K562 (cell line): Measurements from ENCODE around the gene MYO18B. TPM values are rescaled to one million over a fixed set of nuclear protein-coding genes. Genes with fewer than 3 reads are reported as not detected.

ENCODE experiments used
- ATAC-seq: fragments of 200-7000 bp; cut with Tn5 transposase; 3 replicates; pipeline ENCODE4 v1.9.1; 2020; ENCODE audit warnings: moderate library complexity
- BruUV-seq: library from RNA; stranded (reverse); fragments of 400-500 nt; replicated peaks from 2 replicates; lab custom pipeline; 2021; lab: Mats Ljungman, UMichigan
- CTCF ChIA-PET: fragments of 300-600 bp; formaldehyde crosslinking; extraction: SDS; loops from one replicate; lab custom pipeline; 2021; ENCODE audit warnings: low intra/inter-chr PET ratio; lab: Yijun Ruan, JAX
- POLR2A ChIA-PET: fragments of 300-600, 350-650 bp; sonication (Branson Sonifier 250); formaldehyde crosslinking; extraction: SDS; loops from one replicate; lab custom pipeline; 2021; ENCODE audit warnings: antibody characterized with exemption, inconsistent platforms; lab: Yijun Ruan, JAX
- DNase-seq, 4 experiments: peaks; one replicate each; pipeline versions ENCODE4 v3.0.0 to v3.0.0-alpha.2; 2011 to 2018; ENCODE audit warnings: low spot score in 3 of 4, mixed read lengths in 3 of 4; ENCODE audit errors: extremely low read depth in 1 of 4
- FAIRE-seq: peaks from 2 replicates; lab custom pipeline; 2011; peaks lifted over from hg19 to GRCh38; lab: Jason Lieb, UNC
- H2AFZ ChIP-seq: 2 replicates; pipeline ENCODE4 v1.6.0; 2011; ENCODE audit warnings: low read depth, low read length, control low read depth, inconsistent platforms
- H3K27ac ChIP-seq: fragments of 200-600 bp; 3 replicates; pipeline ENCODE4 v1.8.0; 2011; ENCODE audit warnings: low read depth, mild to moderate bottlenecking, control low read depth, inconsistent platforms, low read length, moderate library complexity, mixed read lengths; ENCODE audit errors: extremely low read depth
- H3K27me3 ChIP-seq, 2 experiments: fragments of 300-600 bp in 1 of 2; 2 replicates in 1 of 2; 3 replicates in 1 of 2; pipeline versions ENCODE4 v1.6.0 to v1.8.0; 2011; ENCODE audit warnings: inconsistent platforms in 2 of 2, low read length in 2 of 2, mild to moderate bottlenecking in 1 of 2, mixed read lengths in 1 of 2, moderate library complexity in 1 of 2; ENCODE audit not compliant: control insufficient read depth in 2 of 2, insufficient read depth in 2 of 2
- H3K36me3 ChIP-seq: fragments of 300-600 bp; 3 replicates; pipeline ENCODE4 v1.8.0; 2011; ENCODE audit warnings: mild to moderate bottlenecking, low read length, inconsistent platforms; ENCODE audit not compliant: control insufficient read depth, insufficient read depth
- H3K4me1 ChIP-seq, 2 experiments: fragments of 200-600 bp in 1 of 2; replicated peaks in 1 of 2; 2 replicates in 1 of 2; 3 replicates in 1 of 2; pipeline versions ENCODE4 v1.5.1 to v1.8.0; 2011; ENCODE audit warnings: inconsistent platforms in 2 of 2, low read length in 2 of 2, mild to moderate bottlenecking in 1 of 2, mixed read lengths in 1 of 2, moderate library complexity in 1 of 2; ENCODE audit not compliant: control insufficient read depth in 2 of 2, insufficient read depth in 2 of 2
- H3K4me2 ChIP-seq: 2 replicates; pipeline ENCODE4 v1.6.1; 2011; ENCODE audit warnings: low read length, control low read depth, inconsistent platforms, mixed read lengths; ENCODE audit not compliant: insufficient read depth
- H3K4me3 ChIP-seq: fragments of 200-600 bp; sonication (generic), shearing (Covaris generic); 2 replicates; pipeline ENCODE4 v1.5.1; 2016; ENCODE audit warnings: control low read depth, inconsistent platforms
- H3K79me2 ChIP-seq: fragments of 200-600 bp; 3 replicates; pipeline ENCODE4 v1.8.0; 2011; ENCODE audit warnings: low read length, inconsistent platforms; ENCODE audit not compliant: control insufficient read depth, insufficient read depth
- H3K9ac ChIP-seq, 2 experiments: 2 replicates each; pipeline versions ENCODE4 v1.6.0 to v1.6.1; 2011; ENCODE audit warnings: low read depth in 2 of 2, low read length in 2 of 2, control low read depth in 1 of 2, inconsistent platforms in 1 of 2, mild to moderate bottlenecking in 1 of 2, mixed read lengths in 1 of 2; ENCODE audit not compliant: insufficient read depth in 1 of 2
- H3K9me1 ChIP-seq: one replicate; pipeline ENCODE4 v1.6.0; 2011; ENCODE audit warnings: inconsistent platforms, mild to moderate bottlenecking, low read length, moderate library complexity; ENCODE audit not compliant: control insufficient read depth, insufficient read depth
- H3K9me3 ChIP-seq: replicated peaks from 2 replicates; pipeline ENCODE4 v1.5.1; 2011; ENCODE audit warnings: low read depth, low read length, inconsistent platforms; ENCODE audit not compliant: control insufficient read depth, insufficient read depth
- H4K20me1 ChIP-seq: replicated peaks from 2 replicates; pipeline ENCODE4 v1.6.1; 2011; ENCODE audit warnings: low read length, inconsistent platforms, mixed read lengths; ENCODE audit not compliant: control insufficient read depth, insufficient read depth
- ILF3 ChIP-seq: fragments of 450-650 bp; IDR thresholded peaks from 2 replicates; pipeline ENCODE4 v1.6.1; 2018; ENCODE audit warnings: antibody characterized with exemption, mild to moderate bottlenecking, moderate library complexity, borderline replicate concordance
- MEIS2 ChIP-seq: fragments of 450-650 bp; IDR thresholded peaks from 2 replicates; pipeline ENCODE4 v1.6.1; 2014; ENCODE audit warnings: mild to moderate bottlenecking; ENCODE audit not compliant: partially characterized antibody
- NR4A1 ChIP-seq, 2 experiments: fragments of 250-450 bp in 1 of 2; fragments of 450-650 bp in 1 of 2; sonication (Bioruptor Pico) in 1 of 2; IDR thresholded peaks; 2 replicates each; pipeline versions ENCODE4 v1.4.0 to v1.6.1; 2016 to 2020; ENCODE audit warnings: mild to moderate bottlenecking in 2 of 2, missing compliant biosample characterization in 1 of 2, missing genetic modification characterization in 1 of 2, moderate library complexity in 1 of 2
- PRMT5 ChIP-seq: sonication (generic); formaldehyde crosslinking; IDR thresholded peaks from 2 replicates; pipeline ENCODE4 v1.5.0; 2020; ENCODE audit warnings: missing genetic modification reagents
- SPI1 ChIP-seq: IDR thresholded peaks from 2 replicates; pipeline ENCODE4 v1.6.1; 2011; ENCODE audit warnings: low read depth, low read length, control low read depth, borderline replicate concordance
- whole genome bisulfite sequencing: fragments of 100-300 bp; shearing (Covaris generic); methylation state at CpG from one replicate; pipeline ENCODE4 v1.1.6; 2016; ENCODE audit warnings: low coverage, mixed read lengths; ENCODE audit not compliant: insufficient coverage; ENCODE audit errors: missing lambda C conversion rate; 5-methylcytosine and 5-hydroxymethylcytosine counted together
- in situ Hi-C: fragments of 300-500 bp; cut with MboI; formaldehyde crosslinking; loops from 4 replicates; pipeline ENCODE4 v1.15.0; 2018; ENCODE audit warnings: inconsistent platforms, mixed read lengths
- intact Hi-C: fragments of 100-400 bp; cut with micrococcal nuclease; formaldehyde crosslinking; loops from 2 replicates; pipeline ENCODE4 v1.14.2; 2022
- polyA plus RNA-seq, 8 experiments: library from polyadenylated mRNA; depleted of rRNA in 4 of 8; stranded (reverse) in 5 of 8; unstranded in 3 of 8; fragments of >200 nt; fragmentation: Nextera tagmentation in 2 of 8; fragmentation: Illumina TruSeq in 1 of 8; extraction: Ambion mirVana in 2 of 8; extraction: Trizol in 1 of 8; gene quantifications; 2 replicates each; pipeline versions ENCODE4 v1.2.1 to v1.2.3, GENCODE V29; 2011 to 2014; ENCODE audit warnings: inconsistent platforms in 1 of 8, missing spikeins in 1 of 8
- total RNA-seq, 7 experiments: library from RNA; depleted of rRNA in 6 of 7; stranded (reverse); fragments of >200 nt in 6 of 7; fragmentation: Illumina TruSeq in 2 of 7; extraction: Trizol in 2 of 7; gene quantifications; 2 replicates each; pipeline versions ENCODE4 v1.2.1 to v1.2.3, GENCODE V29; 2011 to 2021; ENCODE audit warnings: low replicate concordance in 1 of 7
- TF ChIP-seq, protein P1 (sequence below): fragments of 450-650 bp; IDR thresholded peaks from 2 replicates; pipeline ENCODE4 v1.6.1; 2016; ENCODE audit warnings: low read depth

Gene MYO18B
- total and polyA plus RNA-seq, 9 of the 15 experiments (the other 6 are each of a cell fraction or from before 2014, with no cell fraction given), result 0.06 to 7.0 (median 4.3) TPM

DNA sequence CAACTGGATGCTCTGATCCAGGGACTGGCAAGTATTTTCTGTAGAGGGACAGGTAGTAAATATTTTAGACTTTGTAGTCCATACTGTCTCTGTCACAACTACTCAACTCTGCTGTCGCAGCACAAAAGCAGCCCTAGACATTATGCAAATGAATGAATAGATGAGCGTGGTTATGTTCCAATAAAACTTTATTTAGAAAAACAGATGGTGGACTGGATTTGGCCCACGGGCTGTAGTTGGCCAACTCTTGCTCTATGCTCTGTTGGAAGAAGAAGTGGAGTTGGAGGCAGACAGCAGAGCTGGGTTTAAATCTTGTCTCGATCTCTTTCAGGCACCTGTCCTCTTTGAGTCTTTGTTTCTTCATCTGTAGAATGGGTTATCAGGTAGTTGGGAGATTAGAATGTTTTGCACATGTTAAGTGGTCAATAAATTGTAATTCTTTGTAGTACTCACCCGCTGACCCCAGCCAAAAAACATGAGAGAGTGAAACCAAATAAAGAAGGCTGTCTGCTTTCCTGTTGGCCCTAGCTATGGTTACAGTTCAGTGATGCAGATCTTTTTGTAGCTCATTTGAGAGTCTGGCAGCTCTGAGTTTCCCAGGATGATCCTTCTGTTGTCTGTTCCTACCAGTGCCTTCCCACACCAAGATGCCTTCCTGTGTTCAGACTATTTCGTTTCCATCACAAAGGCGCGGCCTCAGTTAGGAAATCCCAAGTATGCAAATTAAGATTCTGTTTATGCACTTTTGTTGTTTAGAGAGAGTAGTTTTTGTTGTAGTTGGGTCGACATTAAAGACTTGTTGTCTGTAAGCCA lies 229.2 kb downstream of the MYO18B start:
- Histone ChIP-seq H3K4me3 (no peak overlapping the region), H3K4me1 (no peaks in the 10 kb centered on the region), H3K4me2 (no peak overlapping the region), H2AFZ (no peak overlapping the region), H3K9me3 (no peaks in the 10 kb centered on the region), H3K9ac (no peak overlapping the region), H3K27me3 (no peaks in the 10 kb centered on the region), H3K36me3 (no peaks in the 10 kb centered on the region), H3K9me1 (no peaks in the 10 kb centered on the region), H3K27ac (no peak overlapping the region), H4K20me1 (no peaks in the 10 kb centered on the region), H3K79me2 (no peaks in the 10 kb centered on the region)
- DNase-seq, result no peak
- ChIA-PET CTCF (no interaction called here), POLR2A (no interaction called here)
- in situ Hi-C loops, result no loop called here
- FAIRE-seq, result no peak
- ATAC-seq, result no peak
- no TSS peak for BruUV-seq
- intact Hi-C loops, result no loop called here
- WGBS, result 59% methylated on average over 9 of the region's 9 CpGs
- no peak for TF ChIP-seq SPI1
- TF ChIP-seq, protein P1, sequence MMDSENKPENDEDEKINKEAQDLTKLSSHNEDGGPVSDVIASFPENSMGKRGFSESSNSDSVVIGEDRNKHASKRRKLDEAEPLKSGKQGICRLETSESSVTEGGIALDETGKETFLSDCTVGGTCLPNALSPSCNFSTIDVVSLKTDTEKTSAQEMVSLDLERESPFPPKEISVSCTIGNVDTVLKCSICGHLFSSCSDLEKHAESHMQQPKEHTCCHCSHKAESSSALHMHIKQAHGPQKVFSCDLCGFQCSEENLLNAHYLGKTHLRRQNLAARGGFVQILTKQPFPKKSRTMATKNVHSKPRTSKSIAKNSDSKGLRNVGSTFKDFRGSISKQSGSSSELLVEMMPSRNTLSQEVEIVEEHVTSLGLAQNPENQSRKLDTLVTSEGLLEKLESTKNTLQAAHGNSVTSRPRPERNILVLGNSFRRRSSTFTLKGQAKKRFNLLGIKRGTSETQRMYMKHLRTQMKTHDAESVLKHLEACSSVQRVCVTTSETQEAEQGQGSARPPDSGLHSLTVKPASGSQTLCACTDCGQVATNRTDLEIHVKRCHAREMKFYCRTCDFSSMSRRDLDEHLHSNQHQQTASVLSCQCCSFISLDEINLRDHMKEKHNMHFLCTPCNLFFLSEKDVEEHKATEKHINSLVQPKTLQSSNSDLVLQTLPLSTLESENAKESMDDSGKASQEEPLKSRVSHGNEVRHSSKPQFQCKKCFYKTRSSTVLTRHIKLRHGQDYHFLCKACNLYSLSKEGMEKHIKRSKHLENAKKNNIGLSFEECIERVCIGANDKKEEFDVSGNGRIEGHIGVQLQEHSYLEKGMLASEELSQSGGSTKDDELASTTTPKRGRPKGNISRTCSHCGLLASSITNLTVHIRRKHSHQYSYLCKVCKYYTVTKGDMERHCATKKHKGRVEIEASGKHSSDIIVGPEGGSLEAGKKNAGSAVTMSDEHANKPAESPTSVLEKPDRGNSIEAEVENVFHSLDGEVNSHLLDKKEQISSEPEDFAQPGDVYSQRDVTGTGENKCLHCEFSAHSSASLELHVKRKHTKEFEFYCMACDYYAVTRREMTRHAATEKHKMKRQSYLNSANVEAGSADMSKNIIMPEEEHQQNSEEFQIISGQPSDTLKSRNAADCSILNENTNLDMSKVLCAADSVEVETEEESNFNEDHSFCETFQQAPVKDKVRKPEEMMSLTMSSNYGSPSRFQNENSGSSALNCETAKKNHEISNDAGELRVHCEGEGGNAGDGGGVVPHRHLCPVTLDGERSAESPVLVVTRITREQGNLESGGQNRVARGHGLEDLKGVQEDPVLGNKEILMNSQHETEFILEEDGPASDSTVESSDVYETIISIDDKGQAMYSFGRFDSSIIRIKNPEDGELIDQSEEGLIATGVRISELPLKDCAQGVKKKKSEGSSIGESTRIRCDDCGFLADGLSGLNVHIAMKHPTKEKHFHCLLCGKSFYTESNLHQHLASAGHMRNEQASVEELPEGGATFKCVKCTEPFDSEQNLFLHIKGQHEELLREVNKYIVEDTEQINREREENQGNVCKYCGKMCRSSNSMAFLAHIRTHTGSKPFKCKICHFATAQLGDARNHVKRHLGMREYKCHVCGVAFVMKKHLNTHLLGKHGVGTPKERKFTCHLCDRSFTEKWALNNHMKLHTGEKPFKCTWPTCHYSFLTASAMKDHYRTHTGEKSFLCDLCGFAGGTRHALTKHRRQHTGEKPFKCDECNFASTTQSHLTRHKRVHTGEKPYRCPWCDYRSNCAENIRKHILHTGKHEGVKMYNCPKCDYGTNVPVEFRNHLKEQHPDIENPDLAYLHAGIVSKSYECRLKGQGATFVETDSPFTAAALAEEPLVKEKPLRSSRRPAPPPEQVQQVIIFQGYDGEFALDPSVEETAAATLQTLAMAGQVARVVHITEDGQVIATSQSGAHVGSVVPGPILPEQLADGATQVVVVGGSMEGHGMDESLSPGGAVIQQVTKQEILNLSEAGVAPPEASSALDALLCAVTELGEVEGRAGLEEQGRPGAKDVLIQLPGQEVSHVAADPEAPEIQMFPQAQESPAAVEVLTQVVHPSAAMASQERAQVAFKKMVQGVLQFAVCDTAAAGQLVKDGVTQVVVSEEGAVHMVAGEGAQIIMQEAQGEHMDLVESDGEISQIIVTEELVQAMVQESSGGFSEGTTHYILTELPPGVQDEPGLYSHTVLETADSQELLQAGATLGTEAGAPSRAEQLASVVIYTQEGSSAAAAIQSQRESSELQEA, result no peak
- no peak for TF ChIP-seq PRMT5 (CRISPR knock-in tag)
- no peak for TF ChIP-seq MEIS2
- no peak for TF ChIP-seq NR4A1 (CRISPR knock-in tag; IDR thresholded peaks at IDR 0.05)
- TF ChIP-seq NR4A1 (tag; IDR thresholded peaks at IDR 0.05), result no peak
- no peak for TF ChIP-seq ILF3
